Progenitor cell of endocrine pancreas (in vitro differentiated cells): ENCODE measurements around the gene MFAP1. TPM values are rescaled to one million over a fixed set of nuclear protein-coding genes. Genes with fewer than 3 reads are reported as not detected.
A peak's percentile ranks its signal among the peaks of the same experiment; 100 is the strongest.

Experiments used
- DNase-seq: peaks from one replicate; pipeline ENCODE4 v3.0.0; 2021; ENCODE audit warnings: low spot score; ENCODE audit not compliant: unreplicated experiment
- H3K27ac Mint-ChIP-seq: 2 replicates; pipeline ENCODE4 v1.8.0; 2021; ENCODE audit warnings: mild to moderate bottlenecking, moderate library complexity, mixed read lengths
- H3K27me3 Mint-ChIP-seq: 2 replicates; pipeline ENCODE4 v1.8.0; 2021; ENCODE audit warnings: mixed read lengths
- H3K36me3 Mint-ChIP-seq: 2 replicates; pipeline ENCODE4 v1.8.0; 2022; ENCODE audit warnings: mixed read lengths; ENCODE audit not compliant: insufficient read depth
- H3K4me1 Mint-ChIP-seq: 2 replicates; pipeline ENCODE4 v1.8.0; 2021; ENCODE audit warnings: low read depth, mixed read lengths
- H3K4me3 Mint-ChIP-seq: 2 replicates; pipeline ENCODE4 v1.8.0; 2021; ENCODE audit warnings: low read depth, mild to moderate bottlenecking, moderate library complexity, mixed read lengths
- H3K9me3 Mint-ChIP-seq: 2 replicates; pipeline ENCODE4 v1.8.0; 2021; ENCODE audit warnings: low read depth, mixed read lengths
- CTCF ChIP-seq: fragments of 200-600 bp; sonication (generic); IDR thresholded peaks from one replicate; pipeline ENCODE4 v1.5.0; 2021; ENCODE audit warnings: antibody characterized with exemption, mild to moderate bottlenecking; ENCODE audit not compliant: unreplicated experiment
- total RNA-seq: library from RNA; stranded (reverse); gene quantifications from 2 replicates; pipeline ENCODE4 v1.2.1, GENCODE V29; 2021

The MFAP1 gene
- total RNA-seq, 1 donor from 2014 or later, result 37.9 TPM

GRCh38 chr15:43792761-43793476, 31.6 kb downstream of the MFAP1 start:
- Mint-ChIP-seq H3K36me3 (peaks cover 10% of the 10 kb centered on the region), H3K27ac (peak overlapping the region; percentile 100), H3K4me3 (peak overlapping the region; percentile 96), H3K9me3 (no peaks in the 10 kb centered on the region), H3K4me1 (peaks cover 21% of the 10 kb centered on the region), H3K27me3 (no peaks in the 10 kb centered on the region)
- no peak for TF ChIP-seq CTCF
- DNase-seq, result no peak

- Mint-ChIP-seq H3K27me3 (no peaks in the 10 kb centered on the region), H3K4me3 (peak within 1 kb of the TSS; percentile 96), H3K27ac (peak within 1 kb of the TSS; percentile 100), H3K36me3 (peaks cover 10% of the 10 kb centered on the region), H3K4me1 (peaks cover 21% of the 10 kb centered on the region), H3K9me3 (no peaks in the 10 kb centered on the region)
- DNase-seq, result peak; percentile 100
- no peak for TF ChIP-seq CTCF
Measured at GRCh38 chr15:43791993-43792760, 32.3 kb downstream of the MFAP1 start, which contains the start of gene SERF2. Gene SERF2 (plus strand): TSS chr15:43792320. CDS start chr15:43792377, 57 bp downstream.

GRCh38 chr15:43789409-43789808, 35.1 kb downstream of the MFAP1 start:
- no peak for TF ChIP-seq CTCF
- Mint-ChIP-seq H3K4me3 (no peak overlapping the region), H3K4me1 (peaks cover 16% of the 10 kb centered on the region), H3K27me3 (no peaks in the 10 kb centered on the region), H3K36me3 (peaks cover 4% of the 10 kb centered on the region), H3K9me3 (no peaks in the 10 kb centered on the region), H3K27ac (peak overlapping the region; percentile 63)
- DNase-seq, result no peak

- no peak overlapping the region for H3K4me3 Mint-ChIP-seq
- H3K4me1 Mint-ChIP-seq, result peaks cover 2% of the 10 kb centered on the region
- H3K27ac Mint-ChIP-seq, result no peak overlapping the region
- TF ChIP-seq CTCF, result no peak
- H3K27me3 Mint-ChIP-seq, result peaks cover 12% of the 10 kb centered on the region
- no peak for DNase-seq
- no peaks in the 10 kb centered on the region for H3K9me3 Mint-ChIP-seq
- H3K36me3 Mint-ChIP-seq, result peaks cover 2% of the 10 kb centered on the region
Measured at GRCh38 chr15:43779016-43779415, 45.5 kb downstream of the MFAP1 start.

- Mint-ChIP-seq H3K4me1 (peaks cover 2% of the 10 kb centered on the region), H3K36me3 (peaks cover 5% of the 10 kb centered on the region), H3K27ac (peak overlapping the region; percentile 79), H3K4me3 (peak overlapping the region; percentile 77), H3K27me3 (peaks cover 11% of the 10 kb centered on the region), H3K9me3 (no peaks in the 10 kb centered on the region)
- peak; percentile 38 for DNase-seq
- peak; percentile 71 for TF ChIP-seq CTCF
Measured at GRCh38 chr15:43777267-43777914, 47.1 kb downstream of the MFAP1 start.
